Body of pancreas (tissue), 4 donors: ENCODE data around the gene MLLT6.

ENCODE experiments used
- POLR2A ChIP-seq, 3 donors: fragments of 450-650 bp; IDR thresholded peaks; one replicate each; pipeline ENCODE4 v1.6.1; 2016; ENCODE audit warnings: antibody characterized with exemption in 3 of 3, mild to moderate bottlenecking in 2 of 3
- TF ChIP-seq, protein P1 (sequence below), 7 experiments: fragments of 450-650 bp in 4 of 7; fragments of 200-600 bp in 3 of 7; sonication (generic) in 3 of 7; IDR thresholded peaks; one replicate each; pipeline ENCODE4 v1.5.1; 2016 to 2019; ENCODE audit warnings: antibody characterized with exemption in 7 of 7

- TF ChIP-seq, protein P1, sequence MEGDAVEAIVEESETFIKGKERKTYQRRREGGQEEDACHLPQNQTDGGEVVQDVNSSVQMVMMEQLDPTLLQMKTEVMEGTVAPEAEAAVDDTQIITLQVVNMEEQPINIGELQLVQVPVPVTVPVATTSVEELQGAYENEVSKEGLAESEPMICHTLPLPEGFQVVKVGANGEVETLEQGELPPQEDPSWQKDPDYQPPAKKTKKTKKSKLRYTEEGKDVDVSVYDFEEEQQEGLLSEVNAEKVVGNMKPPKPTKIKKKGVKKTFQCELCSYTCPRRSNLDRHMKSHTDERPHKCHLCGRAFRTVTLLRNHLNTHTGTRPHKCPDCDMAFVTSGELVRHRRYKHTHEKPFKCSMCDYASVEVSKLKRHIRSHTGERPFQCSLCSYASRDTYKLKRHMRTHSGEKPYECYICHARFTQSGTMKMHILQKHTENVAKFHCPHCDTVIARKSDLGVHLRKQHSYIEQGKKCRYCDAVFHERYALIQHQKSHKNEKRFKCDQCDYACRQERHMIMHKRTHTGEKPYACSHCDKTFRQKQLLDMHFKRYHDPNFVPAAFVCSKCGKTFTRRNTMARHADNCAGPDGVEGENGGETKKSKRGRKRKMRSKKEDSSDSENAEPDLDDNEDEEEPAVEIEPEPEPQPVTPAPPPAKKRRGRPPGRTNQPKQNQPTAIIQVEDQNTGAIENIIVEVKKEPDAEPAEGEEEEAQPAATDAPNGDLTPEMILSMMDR (IDR thresholded peaks at IDR 0.05) = no peak
- no peak for TF ChIP-seq POLR2A (IDR thresholded peaks at IDR 0.05)
Measured at GRCh38 chr17:38719289-38719942, 14.3 kb downstream of the MLLT6 start.
